ENCODE data around the gene ETS2.

- TF ChIP-seq CTCF (conservative IDR thresholded peaks at IDR 0.05; ENCODE audit: low read depth in 2 of 2) (no peak), EZH2 (IDR thresholded peaks at IDR 0.05; ENCODE audit: low read depth, unreplicated experiment) (no peak), POLR2AphosphoS5 (IDR thresholded peaks at IDR 0.05; ENCODE audit: low read depth) (no peak), JUNB (IDR thresholded peaks at IDR 0.05; ENCODE audit: unreplicated experiment) (no peak), STAT1 (IDR thresholded peaks at IDR 0.05; ENCODE audit: unreplicated experiment) (no peak), EZH2phosphoT487 (IDR thresholded peaks at IDR 0.05; ENCODE audit: unreplicated experiment) (no peak), REST (IDR thresholded peaks at IDR 0.05; ENCODE audit: unreplicated experiment) (no peak), ZNF462 (CRISPR knock-in tag; IDR thresholded peaks at IDR 0.05) (no peak), CREB1 (CRISPR knock-in tag; IDR thresholded peaks at IDR 0.05; ENCODE audit: low read depth) (no peak), ZNF114 (CRISPR knock-in tag; IDR thresholded peaks at IDR 0.05) (no peak), ETS1 (IDR thresholded peaks at IDR 0.05) (no peak), NANOG (IDR thresholded peaks at IDR 0.05; ENCODE audit: borderline replicate concordance) (no peak)
Measured at GRCh38 chr21:38821248-38821647, 15.5 kb downstream of the ETS2 start.

Measured in GM23338 (cell line).